OCI-LY3 (cell line): ENCODE data around the gene ASPM.

Experiments
- CTCF ChIP-seq: fragments of 200-600, 300-600 bp; sonication (generic); IDR thresholded peaks from 2 replicates; pipeline ENCODE4 v1.5.1; 2014; ENCODE audit warnings: antibody characterized with exemption, low read length, low read depth
- EZH2phosphoT487 ChIP-seq: fragments of 200-600 bp; shearing (Covaris generic); IDR thresholded peaks from 2 replicates; pipeline ENCODE4 v1.6.1; 2018; ENCODE audit warnings: antibody characterized with exemption, mixed run types, low read depth

GRCh38 chr1:197174818-197175217, 28.3 kb upstream of the ASPM start:
- TF ChIP-seq CTCF (no peak), EZH2phosphoT487 (no peak)
